GM12875 (cell line): ENCODE results near the gene BRMS1.
"Not testable (repeated sequence)": the region's sequence is repeated elsewhere in the genome, so short reads cannot be mapped to it uniquely, and the experiment has no call there.

Source experiments
- H3K4me3 ChIP-seq: one replicate; pipeline ENCODE4 v1.5.1; 2011; ENCODE audit warnings: low read depth, low read length, control low read depth
- CTCF ChIP-seq: IDR thresholded peaks from 2 replicates; pipeline ENCODE4 v1.5.1; 2011; ENCODE audit warnings: low read depth, mild to moderate bottlenecking, control low read depth, inconsistent platforms, low read length, moderate library complexity, borderline replicate concordance; ENCODE audit not compliant: insufficient read depth

BRMS1 gene

GRCh38 chr11:66322732-66323427, 22.0 kb downstream of the BRMS1 start:
- no peak overlapping the region for H3K4me3 ChIP-seq
- TF ChIP-seq CTCF, result no peak

- H3K4me3 ChIP-seq, result no peak overlapping the region
- no peak for TF ChIP-seq CTCF
These were observed 23.3 kb downstream of the BRMS1 start for GRCh38 chr11:66321606-66322005.

- H3K4me3 ChIP-seq, result not testable (repeated sequence)
These were observed 24.2 kb downstream of the BRMS1 start for GRCh38 chr11:66320748-66321147.

- H3K4me3 ChIP-seq, result not testable (repeated sequence)
These were observed 24.6 kb downstream of the BRMS1 start for GRCh38 chr11:66320289-66320688.

- H3K4me3 ChIP-seq, result no peak overlapping the region
These were observed 26.3 kb downstream of the BRMS1 start for GRCh38 chr11:66318600-66318970.

GRCh38 chr11:66317723-66318599, 26.9 kb downstream of the BRMS1 start:
- no peak for TF ChIP-seq CTCF
- no peak overlapping the region for H3K4me3 ChIP-seq

More at GRCh38 chr11:66318600-66318970, 26.3 kb downstream of the BRMS1 start:
- TF ChIP-seq CTCF, result no peak

GRCh38 chr11:66317322-66317722, 27.6 kb downstream of the BRMS1 start:
- H3K4me3 ChIP-seq, result no peak overlapping the region
- no peak for TF ChIP-seq CTCF

GRCh38 chr11:66316849-66317251, 28.1 kb downstream of the BRMS1 start, which contains the start of gene CD248:
Gene CD248 (minus strand): TSS chr11:66317044. CDS start chr11:66317027, 17 bp downstream.
- no peak for TF ChIP-seq CTCF
- H3K4me3 ChIP-seq, result no peak within 1 kb of the TSS
